HG02973 (cell line): Measurements from ENCODE around the gene SLC1A5.
"Not testable (repeated sequence)": the region's sequence is repeated elsewhere in the genome, so short reads cannot be mapped to it uniquely, and the experiment has no call there.

Source experiments
- ATAC-seq: cut with Tn5 transposase; IDR thresholded peaks from one replicate; pipeline ENCODE4 v1.9.1; 2021; ENCODE audit warnings: moderate library complexity; ENCODE audit not compliant: unreplicated experiment

Gene SLC1A5

GRCh38 chr19:46788262-46788967 lies at the start of gene SLC1A5:
TSS of gene SLC1A5 (minus strand) at chr19:46788594. CDS start at chr19:46787965, 629 bp downstream.
- peak; percentile 48 for ATAC-seq

- ATAC-seq, result no peak
Observed at GRCh38 chr19:46838160-46838559, 49.8 kb upstream of the SLC1A5 start.

GRCh38 chr19:46834984-46835383 lies 46.6 kb upstream of the SLC1A5 start:
- ATAC-seq, result no peak

- ATAC-seq, result no peak
Observed at GRCh38 chr19:46834121-46834520, 45.7 kb upstream of the SLC1A5 start.

- no peak for ATAC-seq
Observed at GRCh38 chr19:46830864-46831263, 42.5 kb upstream of the SLC1A5 start.

- ATAC-seq, result no peak
Observed at GRCh38 chr19:46828484-46828883, 40.1 kb upstream of the SLC1A5 start.

- no peak for ATAC-seq
Observed at GRCh38 chr19:46825731-46826055, 37.3 kb upstream of the SLC1A5 start.

- no peak for ATAC-seq
Observed at GRCh38 chr19:46824890-46825730, 36.7 kb upstream of the SLC1A5 start.

GRCh38 chr19:46823049-46823448 lies 34.7 kb upstream of the SLC1A5 start:
- ATAC-seq, result no peak

GRCh38 chr19:46822410-46822787 lies 34.0 kb upstream of the SLC1A5 start:
- ATAC-seq, result not testable (repeated sequence)

GRCh38 chr19:46821512-46822409 lies 33.4 kb upstream of the SLC1A5 start:
- no peak for ATAC-seq

GRCh38 chr19:46818812-46819211 lies 30.4 kb upstream of the SLC1A5 start:
- ATAC-seq, result no peak

GRCh38 chr19:46815833-46816627 lies 27.6 kb upstream of the SLC1A5 start:
- ATAC-seq, result no peak

GRCh38 chr19:46813839-46814358 lies 25.5 kb upstream of the SLC1A5 start:
- no peak for ATAC-seq

GRCh38 chr19:46812977-46813838 lies 24.8 kb upstream of the SLC1A5 start:
- ATAC-seq, result no peak

- no peak for ATAC-seq
Observed at GRCh38 chr19:46809534-46810272, 21.3 kb upstream of the SLC1A5 start.

GRCh38 chr19:46806656-46807055 lies 18.3 kb upstream of the SLC1A5 start:
- ATAC-seq, result no peak

GRCh38 chr19:46804432-46804831 lies 16.0 kb upstream of the SLC1A5 start:
- not testable (repeated sequence) for ATAC-seq

GRCh38 chr19:46803555-46803954 lies 15.2 kb upstream of the SLC1A5 start:
- ATAC-seq, result no peak
